Liver (tissue), 3 donors: Measurements from ENCODE around the gene IGF2BP1.

ENCODE experiments used
- EGR1 ChIP-seq, 2 donors: IDR thresholded peaks; 2 replicates each; pipeline ENCODE4 v1.6.1; 2016 to 2018; ENCODE audit warnings: antibody characterized with exemption in 2 of 2, low read depth in 2 of 2
- RAD21 ChIP-seq, 2 donors: IDR thresholded peaks; 2 replicates each; pipeline ENCODE4 v1.6.1; 2016; ENCODE audit warnings: antibody characterized with exemption in 2 of 2, mild to moderate bottlenecking in 2 of 2
- SP1 ChIP-seq: IDR thresholded peaks from 2 replicates; pipeline ENCODE4 v1.6.1; 2018; ENCODE audit warnings: antibody characterized with exemption, mild to moderate bottlenecking
- TAF1 ChIP-seq: conservative IDR thresholded peaks from 2 replicates; pipeline ENCODE4 v1.6.1; 2016; ENCODE audit warnings: antibody characterized with exemption, mild to moderate bottlenecking
- YY1 ChIP-seq: IDR thresholded peaks from 2 replicates; pipeline ENCODE4 v1.6.1; 2016; ENCODE audit warnings: antibody characterized with exemption, mild to moderate bottlenecking
- TF ChIP-seq, protein P1 (sequence below): fragments of 150-350 bp; IDR thresholded peaks from 2 replicates; pipeline ENCODE4 v1.5.1; 2017; ENCODE audit warnings: improper control_type of control experiment, low read depth, low read length; ENCODE audit not compliant: missing input control
- TF ChIP-seq, protein P2 (sequence below): IDR thresholded peaks from 2 replicates; pipeline ENCODE4 v1.6.1; 2016; ENCODE audit warnings: antibody characterized with exemption, mild to moderate bottlenecking
- TF ChIP-seq, protein P3 (sequence below): IDR thresholded peaks from 2 replicates; pipeline ENCODE4 v1.6.1; 2016; ENCODE audit warnings: antibody characterized with exemption
- donor health status: healthy.
- donor health status: healthy.

DNA sequence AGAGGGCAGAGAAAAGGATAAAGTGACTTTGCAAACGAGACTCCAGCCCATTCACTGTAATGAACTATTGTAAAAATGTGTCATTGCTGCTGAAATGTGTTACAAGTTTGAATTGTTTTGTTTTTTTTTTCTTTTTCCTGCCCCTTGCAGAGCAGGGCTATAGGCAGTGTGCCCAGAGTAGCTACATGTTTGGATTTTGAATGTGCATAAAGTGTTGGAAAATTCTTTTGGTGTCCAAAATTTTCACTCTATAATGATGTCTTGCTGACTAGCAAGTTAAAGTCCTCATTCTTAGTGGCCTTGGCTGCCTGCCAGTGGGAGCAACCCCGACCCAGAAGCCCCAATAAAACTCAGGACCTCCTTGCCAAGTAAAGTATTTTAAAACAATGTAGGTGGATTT lies 66.5 kb downstream of the IGF2BP1 start:
- TF ChIP-seq, protein P1, sequence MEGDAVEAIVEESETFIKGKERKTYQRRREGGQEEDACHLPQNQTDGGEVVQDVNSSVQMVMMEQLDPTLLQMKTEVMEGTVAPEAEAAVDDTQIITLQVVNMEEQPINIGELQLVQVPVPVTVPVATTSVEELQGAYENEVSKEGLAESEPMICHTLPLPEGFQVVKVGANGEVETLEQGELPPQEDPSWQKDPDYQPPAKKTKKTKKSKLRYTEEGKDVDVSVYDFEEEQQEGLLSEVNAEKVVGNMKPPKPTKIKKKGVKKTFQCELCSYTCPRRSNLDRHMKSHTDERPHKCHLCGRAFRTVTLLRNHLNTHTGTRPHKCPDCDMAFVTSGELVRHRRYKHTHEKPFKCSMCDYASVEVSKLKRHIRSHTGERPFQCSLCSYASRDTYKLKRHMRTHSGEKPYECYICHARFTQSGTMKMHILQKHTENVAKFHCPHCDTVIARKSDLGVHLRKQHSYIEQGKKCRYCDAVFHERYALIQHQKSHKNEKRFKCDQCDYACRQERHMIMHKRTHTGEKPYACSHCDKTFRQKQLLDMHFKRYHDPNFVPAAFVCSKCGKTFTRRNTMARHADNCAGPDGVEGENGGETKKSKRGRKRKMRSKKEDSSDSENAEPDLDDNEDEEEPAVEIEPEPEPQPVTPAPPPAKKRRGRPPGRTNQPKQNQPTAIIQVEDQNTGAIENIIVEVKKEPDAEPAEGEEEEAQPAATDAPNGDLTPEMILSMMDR: no peak
- TF ChIP-seq TAF1 (no peak), RAD21 (IDR thresholded peaks at IDR 0.05) (no peak), YY1 (no peak), EGR1 (IDR thresholded peaks at IDR 0.05; ENCODE audit: low read depth in 2 of 2) (no peak), SP1 (no peak)
- TF ChIP-seq, protein P2, sequence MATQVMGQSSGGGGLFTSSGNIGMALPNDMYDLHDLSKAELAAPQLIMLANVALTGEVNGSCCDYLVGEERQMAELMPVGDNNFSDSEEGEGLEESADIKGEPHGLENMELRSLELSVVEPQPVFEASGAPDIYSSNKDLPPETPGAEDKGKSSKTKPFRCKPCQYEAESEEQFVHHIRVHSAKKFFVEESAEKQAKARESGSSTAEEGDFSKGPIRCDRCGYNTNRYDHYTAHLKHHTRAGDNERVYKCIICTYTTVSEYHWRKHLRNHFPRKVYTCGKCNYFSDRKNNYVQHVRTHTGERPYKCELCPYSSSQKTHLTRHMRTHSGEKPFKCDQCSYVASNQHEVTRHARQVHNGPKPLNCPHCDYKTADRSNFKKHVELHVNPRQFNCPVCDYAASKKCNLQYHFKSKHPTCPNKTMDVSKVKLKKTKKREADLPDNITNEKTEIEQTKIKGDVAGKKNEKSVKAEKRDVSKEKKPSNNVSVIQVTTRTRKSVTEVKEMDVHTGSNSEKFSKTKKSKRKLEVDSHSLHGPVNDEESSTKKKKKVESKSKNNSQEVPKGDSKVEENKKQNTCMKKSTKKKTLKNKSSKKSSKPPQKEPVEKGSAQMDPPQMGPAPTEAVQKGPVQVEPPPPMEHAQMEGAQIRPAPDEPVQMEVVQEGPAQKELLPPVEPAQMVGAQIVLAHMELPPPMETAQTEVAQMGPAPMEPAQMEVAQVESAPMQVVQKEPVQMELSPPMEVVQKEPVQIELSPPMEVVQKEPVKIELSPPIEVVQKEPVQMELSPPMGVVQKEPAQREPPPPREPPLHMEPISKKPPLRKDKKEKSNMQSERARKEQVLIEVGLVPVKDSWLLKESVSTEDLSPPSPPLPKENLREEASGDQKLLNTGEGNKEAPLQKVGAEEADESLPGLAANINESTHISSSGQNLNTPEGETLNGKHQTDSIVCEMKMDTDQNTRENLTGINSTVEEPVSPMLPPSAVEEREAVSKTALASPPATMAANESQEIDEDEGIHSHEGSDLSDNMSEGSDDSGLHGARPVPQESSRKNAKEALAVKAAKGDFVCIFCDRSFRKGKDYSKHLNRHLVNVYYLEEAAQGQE: no peak
- TF ChIP-seq, protein P3, sequence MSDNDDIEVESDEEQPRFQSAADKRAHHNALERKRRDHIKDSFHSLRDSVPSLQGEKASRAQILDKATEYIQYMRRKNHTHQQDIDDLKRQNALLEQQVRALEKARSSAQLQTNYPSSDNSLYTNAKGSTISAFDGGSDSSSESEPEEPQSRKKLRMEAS: no peak
